Stomach (tissue), 4 donors: ENCODE measurements around the gene AQP4.

Source experiments
- CTCF ChIP-seq, 7 experiments: fragments of 450-650 bp in 4 of 7; fragments of 200-600 bp in 3 of 7; sonication (generic) in 3 of 7; IDR thresholded peaks; one replicate each; pipeline ENCODE4 v1.5.1; 2016 to 2019; ENCODE audit warnings: antibody characterized with exemption in 7 of 7, control low read depth in 2 of 7, mild to moderate bottlenecking in 1 of 7
- EP300 ChIP-seq: sonication (generic); formaldehyde crosslinking; IDR thresholded peaks from one replicate; pipeline ENCODE4 v1.6.1; 2017; ENCODE audit warnings: antibody characterized with exemption
- POLR2A ChIP-seq, 4 donors: fragments of 450-650 bp; IDR thresholded peaks; one replicate each; pipeline ENCODE4 v1.6.1; 2016; ENCODE audit warnings: antibody characterized with exemption in 4 of 4, control low read depth in 2 of 4, mild to moderate bottlenecking in 1 of 4, moderate library complexity in 1 of 4

- TF ChIP-seq EP300 (no peak), POLR2A (IDR thresholded peaks at IDR 0.05) (no peak), CTCF (IDR thresholded peaks at IDR 0.05) (peak in 2 of 7 experiments; percentile 18 to 25)
These were observed 61.0 kb downstream of the AQP4 start for GRCh38 chr18:26804519-26804918.
